ENCODE results near the gene LONRF2.

The LONRF2 gene

DNA sequence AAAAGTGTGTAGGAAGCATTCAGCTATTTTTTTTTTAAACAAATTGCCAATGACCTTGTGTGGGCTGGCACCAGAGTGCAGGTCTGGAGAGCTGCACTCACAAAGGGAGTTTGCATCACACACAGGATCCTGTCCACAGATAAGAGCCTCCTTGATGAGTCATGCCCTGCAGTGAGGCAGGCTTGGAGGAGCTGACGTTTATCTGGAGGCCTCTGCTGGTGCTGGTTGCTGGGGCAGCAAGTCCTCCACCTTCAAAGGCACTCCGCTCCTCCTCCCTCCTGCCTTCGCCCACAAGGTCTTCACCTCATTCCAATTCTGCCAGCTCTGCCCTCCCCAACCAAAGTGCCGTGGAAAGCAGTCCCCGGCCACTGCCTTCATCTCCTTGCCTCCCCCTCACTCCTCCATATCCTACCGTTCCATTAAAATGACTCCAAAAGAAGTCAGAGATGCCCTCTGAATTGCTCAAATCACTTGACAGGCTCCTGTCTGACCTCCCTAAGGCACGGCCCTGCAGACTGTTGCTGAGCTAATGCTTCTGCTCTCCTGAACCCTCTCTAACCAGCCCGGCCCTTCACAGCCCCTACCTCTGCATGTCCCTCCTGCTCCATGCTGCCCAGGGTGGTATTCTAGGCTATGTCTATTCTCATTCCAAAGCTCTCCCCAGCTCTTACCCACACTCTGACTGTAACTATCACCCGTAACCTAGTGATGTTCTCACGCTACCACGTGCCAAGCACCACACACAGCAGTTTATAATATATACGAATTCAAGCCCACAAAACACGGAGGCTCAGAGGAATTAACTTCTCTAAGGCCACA is 30.9 kb downstream of the LONRF2 start:
- TF ChIP-seq, protein P1, sequence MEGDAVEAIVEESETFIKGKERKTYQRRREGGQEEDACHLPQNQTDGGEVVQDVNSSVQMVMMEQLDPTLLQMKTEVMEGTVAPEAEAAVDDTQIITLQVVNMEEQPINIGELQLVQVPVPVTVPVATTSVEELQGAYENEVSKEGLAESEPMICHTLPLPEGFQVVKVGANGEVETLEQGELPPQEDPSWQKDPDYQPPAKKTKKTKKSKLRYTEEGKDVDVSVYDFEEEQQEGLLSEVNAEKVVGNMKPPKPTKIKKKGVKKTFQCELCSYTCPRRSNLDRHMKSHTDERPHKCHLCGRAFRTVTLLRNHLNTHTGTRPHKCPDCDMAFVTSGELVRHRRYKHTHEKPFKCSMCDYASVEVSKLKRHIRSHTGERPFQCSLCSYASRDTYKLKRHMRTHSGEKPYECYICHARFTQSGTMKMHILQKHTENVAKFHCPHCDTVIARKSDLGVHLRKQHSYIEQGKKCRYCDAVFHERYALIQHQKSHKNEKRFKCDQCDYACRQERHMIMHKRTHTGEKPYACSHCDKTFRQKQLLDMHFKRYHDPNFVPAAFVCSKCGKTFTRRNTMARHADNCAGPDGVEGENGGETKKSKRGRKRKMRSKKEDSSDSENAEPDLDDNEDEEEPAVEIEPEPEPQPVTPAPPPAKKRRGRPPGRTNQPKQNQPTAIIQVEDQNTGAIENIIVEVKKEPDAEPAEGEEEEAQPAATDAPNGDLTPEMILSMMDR (IDR thresholded peaks at IDR 0.05; ENCODE audit: low read depth, low read length, missing control alignments): no peak
- no peak for DNase-seq (ENCODE audit: low read depth)
- no peak overlapping the region for H3K4me3 ChIP-seq (ENCODE audit: low read depth, low read length)

DNA sequence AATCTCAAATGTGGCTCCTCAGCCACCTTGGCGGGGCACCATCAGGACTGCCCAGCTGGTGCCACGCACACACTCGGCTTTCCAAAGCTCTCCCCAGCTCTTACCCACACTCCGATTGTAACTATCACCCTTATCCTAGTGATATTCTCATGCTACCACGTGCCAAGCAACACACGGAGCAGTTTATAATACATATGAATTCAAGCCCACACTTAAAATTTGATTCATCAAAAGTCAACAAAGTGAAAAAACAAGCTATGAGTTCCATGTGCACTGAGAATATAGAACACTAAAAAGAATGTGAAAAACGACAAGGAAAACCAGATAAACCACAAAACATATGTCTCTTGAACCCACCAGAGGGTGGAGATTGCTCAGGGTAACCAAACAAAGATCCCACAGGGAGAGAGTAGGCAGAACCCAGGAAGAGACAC is 31.6 kb downstream of the LONRF2 start:
- DNase-seq (ENCODE audit: low read depth): no peak
- TF ChIP-seq, protein P1 (IDR thresholded peaks at IDR 0.05; ENCODE audit: low read depth, low read length, missing control alignments): no peak
- no peak overlapping the region for H3K4me3 ChIP-seq (ENCODE audit: low read depth, low read length)

DNA sequence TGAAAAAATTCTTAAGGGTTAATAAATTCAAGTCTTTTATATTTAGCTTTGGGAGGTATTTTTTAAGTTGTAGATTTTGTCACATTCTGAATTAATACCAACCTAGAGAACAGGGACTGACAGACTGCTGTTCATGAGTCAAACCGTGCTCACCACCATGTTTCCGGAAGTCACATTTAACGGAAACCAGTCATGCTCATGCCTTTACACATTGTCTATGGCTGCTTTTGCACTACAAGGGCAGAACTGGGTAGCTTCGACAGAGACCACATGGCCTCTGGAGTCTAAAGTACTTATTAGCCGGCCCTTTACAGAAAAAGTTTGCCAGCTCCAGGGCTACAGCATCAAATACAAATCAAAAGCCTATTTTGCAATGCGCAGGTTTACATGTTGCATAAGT is 33.3 kb downstream of the LONRF2 start:
- TF ChIP-seq, protein P1 (IDR thresholded peaks at IDR 0.05; ENCODE audit: low read depth, low read length, missing control alignments): no peak
- DNase-seq (ENCODE audit: low read depth): no peak
- H3K4me3 ChIP-seq (ENCODE audit: low read depth, low read length): no peak overlapping the region

DNA sequence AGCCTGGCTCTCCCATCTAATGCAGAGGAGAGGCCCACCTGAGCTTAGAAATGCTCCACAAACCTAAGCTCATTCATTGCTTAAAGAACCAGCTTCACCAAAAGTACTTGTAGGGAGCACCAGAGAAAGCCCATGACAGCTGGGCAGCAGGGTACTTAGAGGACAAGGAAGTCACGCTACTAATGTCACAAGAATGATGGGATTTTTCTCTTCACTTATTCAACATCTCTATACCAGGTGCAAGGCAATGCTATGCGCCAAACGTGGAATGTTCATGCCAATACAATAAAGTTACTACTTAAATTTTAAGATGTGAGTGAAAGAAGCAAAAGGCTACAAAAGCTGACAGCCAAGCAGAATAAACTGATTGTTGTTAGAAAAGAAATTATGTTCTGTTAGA is 36.0 kb downstream of the LONRF2 start:
- TF ChIP-seq, protein P1 (IDR thresholded peaks at IDR 0.05; ENCODE audit: low read depth, low read length, missing control alignments): no peak
- no peak for DNase-seq (ENCODE audit: low read depth)
- H3K4me3 ChIP-seq (ENCODE audit: low read depth, low read length): no peak overlapping the region

DNA sequence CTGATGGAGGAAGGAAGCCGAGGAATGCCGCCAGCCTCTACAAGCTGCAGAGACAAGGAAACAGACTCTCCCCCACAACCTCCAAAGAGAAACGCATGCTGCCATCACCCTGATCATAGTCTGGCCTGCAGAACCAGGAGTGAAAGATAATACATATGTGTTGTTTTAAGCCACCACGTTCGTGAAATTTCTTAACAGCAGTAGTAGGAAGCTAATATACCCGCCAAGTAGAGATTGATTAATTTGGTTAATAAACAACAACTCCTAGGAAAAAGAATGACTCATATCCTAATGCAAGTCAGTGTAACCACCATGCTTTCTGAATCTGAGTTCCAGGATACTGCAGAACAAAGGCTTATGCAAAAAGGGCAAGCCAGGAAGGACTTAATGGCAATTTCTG is 36.6 kb downstream of the LONRF2 start:
- H3K4me3 ChIP-seq (ENCODE audit: low read depth, low read length): no peak overlapping the region
- TF ChIP-seq, protein P1 (IDR thresholded peaks at IDR 0.05; ENCODE audit: low read depth, low read length, missing control alignments): no peak
- DNase-seq (ENCODE audit: low read depth): no peak

DNA sequence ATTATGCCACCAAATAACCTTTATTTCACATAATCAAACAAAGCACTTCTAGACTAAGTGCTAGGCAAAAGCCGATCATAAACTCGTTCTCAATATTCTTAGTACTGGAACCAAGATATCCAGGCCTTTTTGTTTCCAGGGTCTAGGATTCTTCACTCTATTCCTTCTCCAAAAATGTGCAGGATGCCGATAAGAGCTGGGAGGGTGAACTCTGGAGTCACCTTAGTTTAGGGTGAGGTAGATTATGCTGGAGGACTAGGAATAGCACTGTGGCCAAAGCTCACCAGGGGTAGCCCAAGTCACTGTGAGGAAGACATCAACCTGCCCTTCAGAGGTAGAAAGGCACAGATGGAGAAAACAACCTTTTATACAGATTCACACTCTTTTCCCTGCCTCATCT is 37.3 kb downstream of the LONRF2 start:
- DNase-seq (ENCODE audit: low read depth): no peak
- TF ChIP-seq, protein P1 (IDR thresholded peaks at IDR 0.05; ENCODE audit: low read depth, low read length, missing control alignments): no peak
- H3K4me3 ChIP-seq (ENCODE audit: low read depth, low read length): no peak overlapping the region
